RPMI8226 (cell line): Measurements from ENCODE around the gene C1QTNF6.

Source experiments
- DNase-seq: peaks from one replicate; pipeline ENCODE4 v3.0.0-alpha.2; 2015

C1QTNF6 gene

DNA sequence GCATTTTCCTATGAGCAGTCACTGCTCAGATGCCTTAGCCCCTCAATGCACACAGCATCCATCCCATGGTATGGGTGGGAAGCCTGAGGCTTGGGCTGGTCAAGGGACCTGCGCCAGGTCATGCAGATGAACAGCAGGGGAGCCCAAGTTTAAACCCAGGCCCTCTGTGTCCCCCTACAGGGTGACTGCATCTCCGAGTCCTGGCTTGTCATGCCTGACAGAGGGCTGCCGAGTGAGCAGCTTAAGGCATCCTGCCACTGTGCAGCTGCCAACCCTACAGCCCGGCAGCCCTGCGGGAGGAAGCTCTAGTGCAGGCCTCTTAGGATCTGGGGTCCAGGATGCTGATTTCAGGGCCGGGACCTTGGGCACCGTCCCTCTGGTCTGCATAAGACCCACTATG is 48.3 kb downstream of the C1QTNF6 start:
- DNase-seq = no peak

GRCh38 chr22:37138849-37139561 is 49.0 kb downstream of the C1QTNF6 start:
- DNase-seq = no peak

GRCh38 chr22:37137903-37138665 is 50.0 kb downstream of the C1QTNF6 start:
- DNase-seq = no peak

DNA sequence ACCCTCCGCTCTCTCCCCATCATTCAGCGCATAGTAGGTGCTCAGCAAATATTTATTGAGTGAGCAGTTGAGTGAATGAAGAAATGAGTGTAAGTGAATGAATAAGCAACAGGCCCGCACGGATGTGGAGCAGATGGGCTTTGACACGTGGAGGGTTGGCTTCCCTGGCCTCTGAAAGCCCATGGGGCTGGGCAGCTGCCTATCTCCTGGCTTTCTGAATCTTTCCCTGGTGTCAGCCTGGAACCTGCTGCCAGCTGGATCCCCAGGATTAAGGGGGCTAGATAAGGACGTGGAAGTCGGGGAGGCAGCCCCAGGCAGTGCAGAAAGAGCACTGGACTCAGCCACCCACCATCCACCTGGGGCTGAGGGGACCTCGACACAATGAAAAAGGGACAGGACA is 50.9 kb downstream of the C1QTNF6 start:
- no peak for DNase-seq

GRCh38 chr22:37135023-37135422 is 53.0 kb downstream of the C1QTNF6 start:
- DNase-seq = no peak

DNA sequence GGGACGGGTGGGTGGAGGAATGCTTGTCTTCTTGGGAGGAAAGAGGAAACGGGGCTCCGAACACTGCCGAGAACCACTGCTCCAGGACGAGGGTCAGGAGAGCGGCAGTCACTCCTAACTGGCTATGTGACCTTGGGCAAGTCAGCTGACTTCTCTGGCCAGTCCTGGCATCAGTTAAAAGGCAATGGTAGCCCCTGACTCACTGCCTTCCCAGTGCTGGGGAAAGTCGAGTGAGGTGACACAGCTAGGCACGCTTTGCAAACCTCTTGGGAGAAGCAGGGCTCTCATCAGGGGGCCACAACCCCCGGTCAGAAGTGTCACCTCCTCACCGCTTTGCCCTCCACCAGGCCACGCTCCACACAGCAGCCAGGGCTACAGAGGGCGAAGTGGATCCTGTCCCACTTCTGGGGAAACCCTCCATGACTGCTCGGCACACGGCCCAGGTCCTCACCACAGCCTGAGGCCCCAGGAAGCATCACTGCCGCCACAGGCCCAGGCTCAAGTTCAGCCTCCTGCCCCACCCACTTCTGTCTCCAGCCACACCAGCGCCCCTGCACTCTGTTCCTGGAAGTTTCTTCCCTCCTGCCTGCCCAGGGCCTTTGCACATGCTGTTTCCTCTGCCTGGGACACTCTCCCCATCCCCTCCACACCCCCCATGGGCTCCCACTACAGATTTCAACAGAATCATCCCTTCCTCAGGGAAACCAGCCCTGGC is 54.6 kb downstream of the C1QTNF6 start:
- DNase-seq = no peak

DNA sequence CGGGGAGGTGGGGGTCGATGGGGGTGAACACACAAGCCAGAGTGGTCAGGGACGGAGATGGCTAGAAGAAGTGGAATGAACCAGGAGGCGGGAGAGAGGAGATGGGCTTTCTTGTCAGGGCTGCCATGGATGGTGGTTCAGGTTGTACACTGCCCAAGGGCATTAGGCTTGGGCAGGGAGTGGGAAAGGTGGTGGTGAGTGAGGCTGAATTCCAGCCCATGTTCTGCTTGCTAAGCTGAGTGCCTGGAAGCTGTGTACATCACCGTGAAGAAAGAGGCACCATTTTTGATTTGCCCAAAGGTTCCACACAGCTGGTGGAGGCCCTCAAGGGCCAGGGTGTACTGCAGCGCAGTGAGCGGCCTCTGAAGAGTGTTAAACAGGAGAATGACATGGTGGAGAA is 55.3 kb downstream of the C1QTNF6 start:
- DNase-seq = no peak
